GM21390 (cell line): Measurements from ENCODE around the gene TAS2R40.
"Not testable (repeated sequence)": the region's sequence is repeated elsewhere in the genome, so short reads cannot be mapped to it uniquely, and the experiment has no call there.

Source experiments
- ATAC-seq: cut with Tn5 transposase; IDR thresholded peaks from one replicate; pipeline ENCODE4 v1.9.1; 2021; ENCODE audit not compliant: unreplicated experiment

The TAS2R40 gene

DNA sequence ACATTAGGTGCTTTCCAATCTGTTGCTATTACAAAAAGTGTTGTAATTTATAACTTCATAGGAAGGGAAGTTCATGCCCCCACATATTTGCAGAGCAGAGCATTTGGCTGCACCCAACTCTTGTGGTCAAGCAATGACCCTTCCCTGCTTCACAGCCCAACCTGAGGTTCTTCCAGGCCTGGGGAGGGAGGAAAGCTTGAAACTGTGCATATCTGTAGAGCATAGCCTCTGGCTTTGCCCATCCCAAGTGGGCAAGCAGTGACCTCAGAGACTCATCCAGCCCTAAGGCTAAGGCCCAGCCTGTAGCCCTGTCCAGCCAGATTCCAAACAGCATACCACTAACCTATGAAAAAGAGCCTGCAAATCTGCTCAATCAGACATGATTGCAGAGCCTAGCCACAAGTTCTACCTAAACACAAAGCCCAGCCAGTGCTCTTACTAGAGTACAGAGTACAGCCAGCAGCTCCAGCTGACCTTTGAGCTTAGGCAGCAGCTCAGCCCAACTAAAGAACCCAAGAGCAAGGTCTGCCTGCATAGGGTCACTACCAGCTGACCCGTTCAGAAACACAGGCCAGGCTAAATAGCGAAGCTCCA, 27.0 kb downstream of the TAS2R40 start:
- ATAC-seq, result no peak

DNA sequence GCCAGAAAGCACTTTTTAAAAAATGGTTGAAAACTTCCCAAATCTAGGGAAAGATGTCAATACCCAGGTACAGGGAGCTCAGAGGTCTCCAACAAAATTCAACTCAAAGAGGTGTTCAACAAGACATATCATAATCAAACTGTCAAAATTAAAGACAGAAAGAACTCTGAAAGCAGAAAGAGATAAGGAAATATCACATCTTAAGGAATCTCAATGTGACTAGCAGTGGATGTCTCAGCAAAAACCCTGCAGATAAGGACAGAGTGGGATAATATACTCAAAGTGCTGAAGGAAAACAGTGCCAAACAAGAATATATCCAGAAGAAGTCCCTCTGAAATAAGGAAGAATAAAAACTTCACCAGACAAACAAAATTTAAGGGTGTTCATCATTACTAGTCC, 28.4 kb downstream of the TAS2R40 start:
- ATAC-seq, result no peak

GRCh38 chr7:143250822-143251221, 29.0 kb downstream of the TAS2R40 start:
- no peak for ATAC-seq

DNA sequence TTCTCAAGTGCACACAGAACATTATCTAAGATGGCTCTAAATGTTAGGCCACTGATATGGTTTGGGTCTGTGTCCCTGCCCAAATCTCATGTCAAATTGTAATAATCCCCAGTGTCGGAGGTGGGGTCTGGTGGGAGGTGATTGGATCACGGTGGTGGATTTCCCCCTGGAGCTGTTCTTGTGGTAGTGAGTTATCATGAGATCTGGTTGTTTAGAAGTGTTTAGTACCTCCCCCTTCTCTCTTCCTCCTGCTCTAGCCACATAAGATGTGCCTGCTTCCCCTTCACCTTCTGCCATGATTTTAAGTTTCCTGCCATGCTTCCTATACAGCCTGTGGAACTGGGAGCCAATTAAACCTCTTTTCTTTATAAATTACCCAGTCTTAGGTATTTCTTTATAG, 30.2 kb downstream of the TAS2R40 start:
- ATAC-seq, result no peak

- ATAC-seq, result no peak
Measured at GRCh38 chr7:143255564-143255963, 33.7 kb downstream of the TAS2R40 start.

GRCh38 chr7:143256325-143256724, 34.5 kb downstream of the TAS2R40 start:
- ATAC-seq, result no peak

DNA sequence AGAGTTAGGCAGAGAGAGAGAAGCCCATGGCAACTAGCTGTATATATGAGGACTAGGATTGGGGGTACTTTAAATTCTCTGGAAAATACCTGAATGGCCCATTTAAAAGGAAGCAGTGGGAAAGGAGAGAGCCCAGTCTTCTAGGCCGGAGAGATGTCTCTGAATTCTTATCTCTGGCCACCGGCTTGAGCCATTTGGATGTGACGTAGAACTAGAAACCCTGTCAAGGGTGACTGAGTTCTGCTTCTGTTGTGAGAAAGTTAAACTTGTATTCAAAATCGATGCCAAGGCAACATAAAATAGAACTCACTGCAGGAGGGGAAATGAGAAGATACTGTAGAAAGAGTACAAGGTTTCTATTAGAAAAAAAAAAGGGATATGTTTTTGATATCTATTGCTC, 35.1 kb downstream of the TAS2R40 start:
- ATAC-seq, result peak; percentile 85

DNA sequence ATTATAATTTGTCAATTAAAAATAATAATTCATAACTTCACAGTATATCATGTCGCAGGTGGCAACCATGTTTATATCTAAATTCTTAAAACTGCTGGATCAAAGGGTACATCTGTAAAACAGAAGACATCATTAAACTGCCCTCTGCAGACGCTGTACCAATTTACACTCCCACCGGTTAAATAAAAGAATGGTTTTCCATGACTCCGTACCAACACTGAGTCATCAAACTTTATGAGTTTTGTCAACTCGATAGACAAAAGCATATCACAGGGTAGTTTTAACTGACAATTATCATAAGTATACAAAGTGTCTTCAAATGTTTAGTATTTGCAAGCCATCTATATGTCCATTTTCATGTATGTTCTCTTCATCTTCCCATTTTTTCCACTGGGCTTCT, 35.7 kb downstream of the TAS2R40 start:
- ATAC-seq, result no peak

GRCh38 chr7:143258831-143259230, 37.0 kb downstream of the TAS2R40 start:
- ATAC-seq, result peak; percentile 42

DNA sequence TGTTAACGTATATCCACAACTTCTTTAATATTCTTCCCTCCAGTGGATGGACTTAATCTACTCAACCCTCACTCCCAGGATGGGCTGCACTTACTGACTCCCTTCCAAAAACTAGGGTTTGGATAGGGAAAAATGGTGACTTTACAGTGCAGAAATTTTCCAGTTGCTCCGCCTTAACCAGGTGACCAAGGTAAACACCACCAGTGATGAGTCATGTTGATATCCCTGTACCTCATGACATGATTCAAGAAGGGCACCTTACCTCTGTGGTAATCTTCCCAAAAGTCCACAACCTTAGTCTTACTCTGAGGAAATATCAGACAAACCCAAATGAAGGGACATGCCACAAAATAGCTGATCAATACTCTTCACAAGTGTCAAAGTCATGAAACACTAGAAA, 37.9 kb downstream of the TAS2R40 start:
- no peak for ATAC-seq

DNA sequence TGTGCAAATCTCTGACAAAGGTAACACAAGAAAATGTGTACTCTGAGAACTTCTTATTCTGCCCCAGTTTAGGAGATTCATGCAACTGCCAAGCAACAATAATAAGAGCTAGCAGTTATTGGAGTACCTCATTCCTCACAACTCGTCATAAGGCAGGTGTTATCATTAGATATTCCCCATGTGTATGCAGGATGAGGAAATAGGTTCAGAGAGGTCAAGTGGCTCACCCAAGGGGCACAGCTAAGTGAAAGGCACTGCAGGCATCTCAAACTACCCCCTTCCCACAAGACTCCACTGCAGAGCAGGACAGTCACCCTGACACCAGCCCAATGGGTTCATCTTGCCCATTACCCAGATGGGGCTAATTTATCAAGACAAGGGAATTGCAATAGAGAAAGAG, 40.1 kb downstream of the TAS2R40 start:
- ATAC-seq, result no peak

DNA sequence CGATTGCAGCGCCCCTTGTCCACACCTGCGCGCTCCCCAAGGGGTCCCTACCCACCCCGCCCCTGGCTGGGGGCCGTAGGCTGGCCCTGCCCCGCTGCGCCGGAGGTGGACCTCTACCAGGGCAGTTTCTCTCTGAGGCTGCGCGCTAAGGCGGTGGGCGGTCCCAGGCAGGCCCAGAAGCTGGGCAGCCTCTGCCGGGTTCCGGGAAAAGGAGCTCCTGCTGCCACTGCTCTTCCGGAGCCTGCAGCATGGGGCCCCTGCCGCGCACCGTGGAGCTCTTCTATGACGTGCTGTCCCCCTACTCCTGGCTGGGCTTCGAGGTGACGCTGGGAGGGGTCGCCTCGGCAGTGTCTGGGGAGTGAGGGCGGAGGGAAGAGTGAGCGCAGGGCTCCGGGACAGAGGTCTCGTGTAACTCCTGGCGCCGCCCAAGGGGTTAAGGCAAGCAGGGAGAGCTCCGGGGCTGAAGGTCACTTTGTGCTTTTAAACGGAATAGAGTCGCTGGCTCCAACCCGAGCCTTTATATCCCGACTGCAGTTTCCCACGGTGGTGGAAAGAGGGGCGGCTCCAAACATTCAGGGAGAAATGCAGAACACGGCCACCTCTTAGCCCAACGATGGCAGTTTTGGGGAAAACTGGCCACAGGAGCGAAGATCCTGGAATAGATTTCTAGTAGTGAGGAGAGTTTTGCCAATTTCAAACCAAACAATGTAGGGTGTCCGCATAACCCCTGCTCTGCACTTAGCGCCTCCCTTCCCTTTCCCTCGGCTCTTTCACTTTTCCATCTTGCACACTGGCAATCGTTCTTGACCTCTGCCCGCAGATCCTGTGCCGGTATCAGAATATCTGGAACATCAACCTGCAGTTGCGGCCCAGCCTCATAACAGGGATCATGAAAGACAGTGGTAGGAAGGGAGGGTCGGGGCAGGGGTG, 41.7 kb downstream of the TAS2R40 start, which contains the start of gene GSTK1:
Gene GSTK1, plus strand, starts transcription at position 176 of the 930 bp plus-strand sequence. Its CDS starts 73 bp downstream, at position 249.
- ATAC-seq, result peak; percentile 95

DNA sequence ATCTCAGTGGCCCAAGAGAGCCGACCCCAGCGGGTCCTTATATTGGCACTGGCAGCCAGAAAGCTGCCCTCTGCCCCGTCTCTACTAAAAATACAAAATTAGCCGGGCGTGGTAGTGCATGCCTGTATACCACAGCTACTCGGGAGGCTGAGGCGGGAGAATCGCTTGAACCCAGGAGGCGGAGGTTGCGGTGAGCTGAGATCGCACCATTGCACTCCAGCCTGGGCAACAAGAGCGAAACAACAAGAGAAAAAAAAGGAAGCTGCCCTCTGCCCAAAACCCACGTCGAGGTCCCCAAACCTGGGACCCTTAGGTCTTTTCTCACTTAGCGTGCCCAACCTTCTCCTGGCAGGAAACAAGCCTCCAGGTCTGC, 42.3 kb downstream of the TAS2R40 start:
- ATAC-seq, result not testable (repeated sequence)

DNA sequence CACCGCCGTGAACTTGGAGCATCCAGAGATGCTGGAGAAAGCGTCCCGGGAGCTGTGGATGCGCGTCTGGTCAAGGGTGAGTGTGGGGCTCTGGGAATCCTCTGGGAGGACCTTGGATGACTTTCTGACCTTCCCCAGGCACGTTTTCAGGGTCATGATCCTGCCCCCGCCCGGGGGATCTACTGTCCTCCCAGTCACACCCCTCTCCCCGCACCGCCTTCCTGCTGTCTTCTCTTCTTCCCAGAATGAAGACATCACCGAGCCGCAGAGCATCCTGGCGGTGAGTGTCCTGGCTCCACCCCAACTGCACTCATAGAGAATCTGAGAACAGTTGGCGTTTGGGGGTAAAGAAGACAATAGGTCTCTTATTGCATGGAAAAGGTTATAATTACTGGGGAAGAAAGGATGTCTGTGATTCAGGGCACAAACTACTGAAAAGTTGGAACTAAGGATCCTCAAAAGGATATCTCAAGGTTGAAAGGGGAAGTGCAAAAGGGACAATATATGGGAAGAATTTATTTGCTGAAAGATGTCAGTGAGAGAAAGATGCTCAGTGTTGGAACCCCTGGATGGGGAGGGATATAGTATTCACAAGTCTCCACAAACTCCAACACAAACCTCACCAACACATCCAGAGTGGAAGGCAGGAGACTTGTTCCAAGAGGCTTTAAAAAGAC, 43.3 kb downstream of the TAS2R40 start:
- no peak for ATAC-seq

DNA sequence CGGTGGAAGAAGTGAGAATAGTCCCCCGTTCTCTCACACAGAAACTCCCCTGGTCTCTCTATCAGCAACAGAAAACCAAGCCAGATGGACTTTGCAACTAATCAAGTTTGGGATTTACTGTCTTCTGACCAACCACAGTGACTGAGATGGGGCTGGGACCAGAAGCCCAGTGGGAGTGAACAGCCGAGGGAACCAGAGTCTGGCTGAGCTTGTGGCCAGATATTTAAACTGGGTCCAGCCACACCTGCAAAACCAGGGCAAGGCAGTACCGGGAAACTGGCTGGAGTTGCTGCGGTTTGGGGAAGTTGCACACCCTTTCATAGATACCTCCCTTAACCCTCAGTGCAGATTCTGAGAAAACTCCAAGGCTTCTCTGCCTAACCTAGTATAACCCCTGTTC, 47.4 kb downstream of the TAS2R40 start:
- no peak for ATAC-seq

GRCh38 chr7:143271240-143271639, 49.4 kb downstream of the TAS2R40 start:
- ATAC-seq, result no peak
